CD14-positive monocyte (primary cell): Measurements from ENCODE around the gene WDR86. TPM values are rescaled to one million over a fixed set of nuclear protein-coding genes. Genes with fewer than 3 reads are reported as not detected.

Source experiments
- DNase-seq, 3 donors: peaks; one replicate each; pipeline ENCODE4 v3.0.0-alpha.2; 2011 to 2022
- H2AFZ ChIP-seq: 2 replicates; pipeline ENCODE4 v1.6.0; 2012; ENCODE audit warnings: mild to moderate bottlenecking, low read depth, low read length, inconsistent platforms; ENCODE audit not compliant: insufficient read depth, poor library complexity, severe bottlenecking
- H3K27ac ChIP-seq, 2 donors: 1 replicate in 1 of 2; 2 replicates in 1 of 2; pipeline ENCODE4 v1.5.1; 2012 to 2013; ENCODE audit warnings: low read length in 2 of 2, control low read depth in 1 of 2, inconsistent platforms in 1 of 2, low read depth in 1 of 2, mild to moderate bottlenecking in 1 of 2
- H3K27me3 ChIP-seq, 2 donors: one replicate each; pipeline versions ENCODE4 v1.6.0 to v1.6.1; 2011 to 2013; ENCODE audit warnings: low read length in 2 of 2; ENCODE audit not compliant: control insufficient read depth in 2 of 2, insufficient read depth in 2 of 2
- H3K36me3 ChIP-seq, 2 donors: replicated peaks in 1 of 2; 1 replicate in 1 of 2; 2 replicates in 1 of 2; pipeline versions ENCODE4 v1.5.1 to v1.6.1; 2012 to 2013; ENCODE audit warnings: low read length in 2 of 2, control low read depth in 1 of 2, inconsistent platforms in 1 of 2, mild to moderate bottlenecking in 1 of 2; ENCODE audit not compliant: insufficient read depth in 2 of 2, control insufficient read depth in 1 of 2
- H3K4me1 ChIP-seq, 2 donors: 1 replicate in 1 of 2; 2 replicates in 1 of 2; pipeline versions ENCODE4 v1.5.1 to v1.6.1; 2012 to 2013; ENCODE audit warnings: low read length in 2 of 2, control low read depth in 1 of 2, inconsistent platforms in 1 of 2, mild to moderate bottlenecking in 1 of 2, moderate library complexity in 1 of 2; ENCODE audit not compliant: insufficient read depth in 2 of 2, control insufficient read depth in 1 of 2
- H3K4me2 ChIP-seq: replicated peaks from 2 replicates; pipeline ENCODE3; 2012; ENCODE audit warnings: low read length, moderate library complexity, mild to moderate bottlenecking; ENCODE audit not compliant: poor library complexity, severe bottlenecking; ENCODE audit errors: extremely low read depth
- H3K4me3 ChIP-seq, 3 experiments: fragments of 200-600 bp in 1 of 3; sonication (generic) in 1 of 3; replicated peaks in 1 of 3; 1 replicate in 2 of 3; 2 replicates in 1 of 3; pipeline ENCODE4 v1.5.1; 2011 to 2013; ENCODE audit warnings: low read length in 3 of 3, mild to moderate bottlenecking in 3 of 3, control low read depth in 2 of 3, low read depth in 2 of 3, inconsistent platforms in 1 of 3, moderate library complexity in 1 of 3
- H3K79me2 ChIP-seq: 2 replicates; pipeline ENCODE4 v1.6.0; 2012; ENCODE audit warnings: mild to moderate bottlenecking, control low read depth, inconsistent platforms, low read length, moderate library complexity; ENCODE audit not compliant: insufficient read depth
- H3K9ac ChIP-seq: 2 replicates; pipeline ENCODE4 v1.6.0; 2017; ENCODE audit warnings: low read length, mild to moderate bottlenecking; ENCODE audit not compliant: insufficient read depth, poor library complexity, severe bottlenecking
- H3K9me3 ChIP-seq, 2 donors: replicated peaks in 1 of 2; 1 replicate in 1 of 2; 2 replicates in 1 of 2; pipeline versions ENCODE4 v1.5.1 to v1.6.1; 2012 to 2013; ENCODE audit warnings: low read length in 2 of 2, control low read depth in 1 of 2; ENCODE audit not compliant: control insufficient read depth in 1 of 2, insufficient read depth in 1 of 2
- H4K20me1 ChIP-seq: 2 replicates; pipeline ENCODE4 v1.6.0; 2012; ENCODE audit warnings: mild to moderate bottlenecking, low read length, control low read depth, moderate library complexity; ENCODE audit not compliant: insufficient read depth
- H3K27ac Mint-ChIP-seq, 7 donors: one replicate each; pipeline ENCODE4 v1.8.0; 2020; ENCODE audit warnings: mild to moderate bottlenecking in 7 of 7, mixed read lengths in 7 of 7, moderate library complexity in 6 of 7, inconsistent platforms in 2 of 7
- H3K27me3 Mint-ChIP-seq, 3 donors: one replicate each; pipeline ENCODE4 v1.8.0; 2021 to 2022; ENCODE audit warnings: low read depth in 3 of 3, mild to moderate bottlenecking in 3 of 3, mixed read lengths in 3 of 3, moderate library complexity in 3 of 3, inconsistent platforms in 1 of 3
- H3K36me3 Mint-ChIP-seq, 2 donors: one replicate each; pipeline ENCODE4 v1.8.0; 2020; ENCODE audit warnings: mixed read lengths in 2 of 2, inconsistent platforms in 1 of 2, mild to moderate bottlenecking in 1 of 2
- H3K4me1 Mint-ChIP-seq: one replicate; pipeline ENCODE4 v1.8.0; 2020; ENCODE audit warnings: mild to moderate bottlenecking, mixed read lengths
- H3K4me3 Mint-ChIP-seq, 2 donors: one replicate each; pipeline ENCODE4 v1.8.0; 2020; ENCODE audit warnings: mild to moderate bottlenecking in 2 of 2, mixed read lengths in 2 of 2, moderate library complexity in 1 of 2
- H3K9me3 Mint-ChIP-seq, 7 donors: one replicate each; pipeline ENCODE4 v1.8.0; 2020 to 2022; ENCODE audit warnings: mixed read lengths in 7 of 7, mild to moderate bottlenecking in 6 of 7, moderate library complexity in 6 of 7, inconsistent platforms in 2 of 7
- WGBS: methylation state at CpG from one replicate; pipeline ENCODE4 v1.1.5; 2013; ENCODE audit warnings: missing lambda C conversion rate; ENCODE audit not compliant: insufficient coverage; 5-methylcytosine and 5-hydroxymethylcytosine counted together
- intact Hi-C, 2 donors: fragments of 100-400 bp; cut with micrococcal nuclease; formaldehyde crosslinking; loops; one replicate each; pipeline versions ENCODE4 v1.15.0 to v1.15.1; 2023
- polyA plus RNA-seq, 3 donors: library from polyadenylated mRNA; depleted of rRNA in 1 of 3; unstranded in 2 of 3; stranded (reverse) in 1 of 3; fragments of 300-500 nt in 2 of 3; fragments of >200 nt in 1 of 3; fragmentation: Illumina TruSeq in 2 of 3; gene quantifications; 1 replicate in 2 of 3; 2 replicates in 1 of 3; pipeline ENCODE4 v1.2.3, GENCODE V29; 2012 to 2021
- TF ChIP-seq, protein P1 (sequence below): fragments of 200-600 bp; IDR thresholded peaks from one replicate; pipeline ENCODE4 v1.8.0; 2022; ENCODE audit warnings: antibody characterized with exemption, mild to moderate bottlenecking

The WDR86 gene
- polyA plus RNA-seq, 3 donors, result 0.11 to 0.30 (median 0.24) TPM

DNA sequence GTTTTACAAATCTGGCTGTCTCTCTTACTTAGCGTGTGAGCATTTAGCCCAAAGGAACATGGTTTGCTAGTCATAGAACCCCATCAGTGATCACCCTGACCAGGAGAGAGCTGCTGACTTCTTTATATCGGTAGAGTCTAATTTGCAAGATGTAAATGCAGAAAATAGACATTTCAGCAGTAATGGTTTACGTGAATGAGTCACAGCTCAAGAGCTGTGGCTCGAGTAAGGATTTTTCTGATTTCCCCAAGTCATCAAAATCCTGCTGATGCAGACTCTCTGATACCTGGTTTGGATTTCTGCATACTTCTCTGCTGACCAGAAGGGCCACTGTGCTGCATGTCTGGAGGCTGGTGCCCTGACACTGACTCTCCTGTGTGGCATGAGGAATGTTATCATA is 42.6 kb downstream of the WDR86 start:
- Histone ChIP-seq H2AFZ (no peak overlapping the region), H3K4me3 (no peak overlapping the region), H3K27ac (no peak overlapping the region), H3K79me2 (no peaks in the 10 kb centered on the region), H3K9me3 (no peaks in the 10 kb centered on the region), H4K20me1 (peaks cover 2% of the 10 kb centered on the region), H3K27me3 (no peaks in the 10 kb centered on the region), H3K4me2 (no peak overlapping the region), H3K9ac (no peak overlapping the region), H3K36me3 (peaks cover 42 to 56% of the 10 kb centered on the region in 2 donors), H3K4me1 (no peaks in the 10 kb centered on the region)
- WGBS, result 100% methylated on average over 3 of the region's 4 CpGs
- Mint-ChIP-seq H3K27ac (no peak overlapping the region), H3K4me1 (no peaks in the 10 kb centered on the region), H3K36me3 (peaks cover 56 to 63% of the 10 kb centered on the region in 2 donors), H3K27me3 (peaks cover 0 to 3% (median 2%) of the 10 kb centered on the region in 3 donors), H3K4me3 (no peak overlapping the region), H3K9me3 (peaks cover 0 to 2% (median 0%) of the 10 kb centered on the region in 7 donors)
- TF ChIP-seq, protein P1, sequence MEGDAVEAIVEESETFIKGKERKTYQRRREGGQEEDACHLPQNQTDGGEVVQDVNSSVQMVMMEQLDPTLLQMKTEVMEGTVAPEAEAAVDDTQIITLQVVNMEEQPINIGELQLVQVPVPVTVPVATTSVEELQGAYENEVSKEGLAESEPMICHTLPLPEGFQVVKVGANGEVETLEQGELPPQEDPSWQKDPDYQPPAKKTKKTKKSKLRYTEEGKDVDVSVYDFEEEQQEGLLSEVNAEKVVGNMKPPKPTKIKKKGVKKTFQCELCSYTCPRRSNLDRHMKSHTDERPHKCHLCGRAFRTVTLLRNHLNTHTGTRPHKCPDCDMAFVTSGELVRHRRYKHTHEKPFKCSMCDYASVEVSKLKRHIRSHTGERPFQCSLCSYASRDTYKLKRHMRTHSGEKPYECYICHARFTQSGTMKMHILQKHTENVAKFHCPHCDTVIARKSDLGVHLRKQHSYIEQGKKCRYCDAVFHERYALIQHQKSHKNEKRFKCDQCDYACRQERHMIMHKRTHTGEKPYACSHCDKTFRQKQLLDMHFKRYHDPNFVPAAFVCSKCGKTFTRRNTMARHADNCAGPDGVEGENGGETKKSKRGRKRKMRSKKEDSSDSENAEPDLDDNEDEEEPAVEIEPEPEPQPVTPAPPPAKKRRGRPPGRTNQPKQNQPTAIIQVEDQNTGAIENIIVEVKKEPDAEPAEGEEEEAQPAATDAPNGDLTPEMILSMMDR, result no peak
- no peak for DNase-seq
- intact Hi-C loops, result loop anchor here in 1 of 2 donors (5.0 kb wide), 1 partner anchor 395 kb away; no protein-coding TSS in a partner anchor

DNA sequence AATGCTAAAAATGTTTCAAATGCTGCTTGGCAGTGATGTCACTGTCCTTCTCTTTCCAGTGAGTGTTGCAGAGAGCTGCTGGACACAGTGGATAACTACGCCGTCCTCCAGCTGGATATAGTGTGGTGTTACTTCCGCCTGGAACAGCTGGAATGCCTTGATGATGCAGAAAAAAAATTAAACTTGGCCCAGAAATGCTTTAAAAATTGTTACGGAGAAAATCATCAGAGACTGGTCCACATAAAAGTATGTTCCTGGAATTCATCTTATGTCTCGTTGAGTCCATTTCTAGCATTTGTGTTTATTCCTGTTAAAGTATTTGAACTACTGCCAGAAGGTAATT is 43.0 kb downstream of the WDR86 start:
- DNase-seq, result no peak
- no peak overlapping the region for H3K27ac ChIP-seq
- H3K27me3 ChIP-seq, result no peaks in the 10 kb centered on the region
- H3K4me2 ChIP-seq, result no peak overlapping the region
- Mint-ChIP-seq H3K4me1 (no peaks in the 10 kb centered on the region), H3K9me3 (peaks cover 0 to 2% (median 0%) of the 10 kb centered on the region in 7 donors), H3K27ac (no peak overlapping the region), H3K4me3 (no peak overlapping the region), H3K27me3 (peaks cover 0 to 3% (median 2%) of the 10 kb centered on the region in 3 donors), H3K36me3 (peaks cover 58 to 67% of the 10 kb centered on the region in 2 donors)
- WGBS, result 83% methylated on average over 3 of the region's 5 CpGs
- H2AFZ ChIP-seq, result no peak overlapping the region
- TF ChIP-seq, protein P1, result no peak
- H4K20me1 ChIP-seq, result no peaks in the 10 kb centered on the region
- no peak overlapping the region for H3K4me3 ChIP-seq
- intact Hi-C loops, result loop anchor here in 1 of 2 donors (5.0 kb wide), 1 partner anchor 395 kb away; no protein-coding TSS in a partner anchor
- no peaks in the 10 kb centered on the region for H3K4me1 ChIP-seq
- peaks cover 43 to 56% of the 10 kb centered on the region in 2 donors for H3K36me3 ChIP-seq
- no peaks in the 10 kb centered on the region for H3K79me2 ChIP-seq
- no peak overlapping the region for H3K9ac ChIP-seq
- no peaks in the 10 kb centered on the region for H3K9me3 ChIP-seq
